Glutamatergic neuron (in vitro differentiated cells): ENCODE measurements around the gene TRAPPC6A. TPM values are rescaled to one million over a fixed set of nuclear protein-coding genes. Genes with fewer than 3 reads are reported as not detected.

Source experiments
- DNase-seq: peaks from one replicate; pipeline ENCODE4 v3.0.0; 2022
- H3K27ac Mint-ChIP-seq: one replicate; pipeline ENCODE4 v1.8.0; 2020; ENCODE audit warnings: mild to moderate bottlenecking, mixed read lengths, inconsistent platforms; ENCODE audit not compliant: unreplicated experiment
- H3K27me3 Mint-ChIP-seq: one replicate; pipeline ENCODE4 v1.8.0; 2020; ENCODE audit warnings: mild to moderate bottlenecking, moderate library complexity, mixed read lengths, inconsistent platforms; ENCODE audit not compliant: unreplicated experiment
- H3K36me3 Mint-ChIP-seq: one replicate; pipeline ENCODE4 v1.8.0; 2020; ENCODE audit warnings: mild to moderate bottlenecking, mixed read lengths, inconsistent platforms; ENCODE audit not compliant: unreplicated experiment
- H3K4me1 Mint-ChIP-seq: one replicate; pipeline ENCODE4 v1.8.0; 2020; ENCODE audit warnings: mild to moderate bottlenecking, low read depth, mixed read lengths, inconsistent platforms; ENCODE audit not compliant: unreplicated experiment
- H3K4me3 Mint-ChIP-seq: one replicate; pipeline ENCODE4 v1.8.0; 2020; ENCODE audit warnings: mild to moderate bottlenecking, mixed read lengths, inconsistent platforms; ENCODE audit not compliant: unreplicated experiment
- H3K9me3 Mint-ChIP-seq: one replicate; pipeline ENCODE4 v1.8.0; 2020; ENCODE audit warnings: mild to moderate bottlenecking, moderate library complexity, mixed read lengths, inconsistent platforms; ENCODE audit not compliant: unreplicated experiment
- CTCF ChIP-seq: fragments of 200-600 bp; sonication (generic); IDR thresholded peaks from one replicate; pipeline ENCODE4 v1.5.0; 2021; ENCODE audit not compliant: partially characterized antibody, unreplicated experiment
- total RNA-seq: library from RNA; stranded (reverse); fragmentation: NEBNext Ultra II Directional; extraction: Animal tissue kit (Norgen Biotek cat#: 25700); gene quantifications from one replicate; pipeline ENCODE4 v1.2.1, GENCODE V29; 2021; ENCODE audit not compliant: unreplicated experiment

TRAPPC6A gene
- total RNA-seq, 1 donor from 2014 or later, result 31.6 TPM

- Mint-ChIP-seq H3K27ac (peak overlapping the region; percentile 38), H3K4me3 (no peak overlapping the region), H3K4me1 (peaks cover 32% of the 10 kb centered on the region), H3K27me3 (peaks cover 2% of the 10 kb centered on the region), H3K9me3 (peaks cover 10% of the 10 kb centered on the region), H3K36me3 (peaks cover 4% of the 10 kb centered on the region)
- no peak for DNase-seq
- no peak for TF ChIP-seq CTCF
Measured at GRCh38 chr19:45135176-45135885, 42.7 kb downstream of the TRAPPC6A start.

- DNase-seq, result no peak
- Mint-ChIP-seq H3K4me3 (no peak overlapping the region), H3K27me3 (peaks cover 2% of the 10 kb centered on the region), H3K27ac (peak overlapping the region; percentile 59), H3K4me1 (peaks cover 32% of the 10 kb centered on the region), H3K9me3 (peaks cover 10% of the 10 kb centered on the region), H3K36me3 (peaks cover 4% of the 10 kb centered on the region)
- TF ChIP-seq CTCF, result no peak
Measured at GRCh38 chr19:45133661-45134060, 44.4 kb downstream of the TRAPPC6A start.

GRCh38 chr19:45130888-45131615 lies 47.0 kb downstream of the TRAPPC6A start:
- Mint-ChIP-seq H3K27me3 (no peaks in the 10 kb centered on the region), H3K4me1 (peaks cover 12% of the 10 kb centered on the region), H3K36me3 (no peaks in the 10 kb centered on the region), H3K9me3 (peaks cover 2% of the 10 kb centered on the region), H3K4me3 (no peak overlapping the region), H3K27ac (no peak overlapping the region)
- TF ChIP-seq CTCF, result no peak
- no peak for DNase-seq

GRCh38 chr19:45130236-45130635 lies 47.8 kb downstream of the TRAPPC6A start:
- H3K4me1 Mint-ChIP-seq, result peaks cover 10% of the 10 kb centered on the region
- no peaks in the 10 kb centered on the region for H3K27me3 Mint-ChIP-seq
- peaks cover 2% of the 10 kb centered on the region for H3K9me3 Mint-ChIP-seq
- TF ChIP-seq CTCF, result no peak
- no peak overlapping the region for H3K27ac Mint-ChIP-seq
- no peak overlapping the region for H3K4me3 Mint-ChIP-seq
- no peaks in the 10 kb centered on the region for H3K36me3 Mint-ChIP-seq
- no peak for DNase-seq

- peaks cover 6% of the 10 kb centered on the region for H3K27me3 Mint-ChIP-seq
- TF ChIP-seq CTCF, result no peak
- no peaks in the 10 kb centered on the region for H3K36me3 Mint-ChIP-seq
- peaks cover 6% of the 10 kb centered on the region for H3K9me3 Mint-ChIP-seq
- H3K27ac Mint-ChIP-seq, result no peak overlapping the region
- H3K4me3 Mint-ChIP-seq, result no peak overlapping the region
- DNase-seq, result no peak
- H3K4me1 Mint-ChIP-seq, result peaks cover 7% of the 10 kb centered on the region
Measured at GRCh38 chr19:45128806-45129205, 49.2 kb downstream of the TRAPPC6A start.
